Right forelimb (tissue), 1 donor: ENCODE results near the gene SSC5D.
"Not testable (repeated sequence)": the region's sequence is repeated elsewhere in the genome, so short reads cannot be mapped to it uniquely, and the experiment has no call there.

Experiments used
- DNase-seq: peaks from one replicate; pipeline ENCODE4 v3.0.0-alpha.2; 2018

The SSC5D gene

DNA sequence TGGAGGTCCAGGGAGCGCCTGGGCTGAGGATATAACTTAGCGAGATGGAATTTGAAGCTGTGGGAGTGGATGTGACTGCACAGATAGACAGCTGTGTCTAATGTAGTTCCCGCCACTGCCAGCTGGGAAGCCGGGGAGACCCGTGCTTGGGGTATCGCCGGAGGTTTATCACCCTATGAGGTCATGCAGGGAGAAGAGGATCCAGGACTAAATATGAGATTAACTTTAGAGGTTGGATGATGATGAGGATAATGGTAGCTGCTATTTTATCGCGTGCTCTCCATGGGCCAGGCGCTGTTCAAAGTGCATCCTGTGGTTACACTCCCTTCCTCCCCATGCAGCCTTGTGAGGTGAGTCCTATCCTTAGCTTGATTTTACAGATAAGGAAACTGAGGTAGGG is 19.9 kb downstream of the SSC5D start:
- DNase-seq, result no peak

- peak; percentile 96 for DNase-seq
Measured at GRCh38 chr19:55516878-55517620, 28.8 kb downstream of the SSC5D start.

DNA sequence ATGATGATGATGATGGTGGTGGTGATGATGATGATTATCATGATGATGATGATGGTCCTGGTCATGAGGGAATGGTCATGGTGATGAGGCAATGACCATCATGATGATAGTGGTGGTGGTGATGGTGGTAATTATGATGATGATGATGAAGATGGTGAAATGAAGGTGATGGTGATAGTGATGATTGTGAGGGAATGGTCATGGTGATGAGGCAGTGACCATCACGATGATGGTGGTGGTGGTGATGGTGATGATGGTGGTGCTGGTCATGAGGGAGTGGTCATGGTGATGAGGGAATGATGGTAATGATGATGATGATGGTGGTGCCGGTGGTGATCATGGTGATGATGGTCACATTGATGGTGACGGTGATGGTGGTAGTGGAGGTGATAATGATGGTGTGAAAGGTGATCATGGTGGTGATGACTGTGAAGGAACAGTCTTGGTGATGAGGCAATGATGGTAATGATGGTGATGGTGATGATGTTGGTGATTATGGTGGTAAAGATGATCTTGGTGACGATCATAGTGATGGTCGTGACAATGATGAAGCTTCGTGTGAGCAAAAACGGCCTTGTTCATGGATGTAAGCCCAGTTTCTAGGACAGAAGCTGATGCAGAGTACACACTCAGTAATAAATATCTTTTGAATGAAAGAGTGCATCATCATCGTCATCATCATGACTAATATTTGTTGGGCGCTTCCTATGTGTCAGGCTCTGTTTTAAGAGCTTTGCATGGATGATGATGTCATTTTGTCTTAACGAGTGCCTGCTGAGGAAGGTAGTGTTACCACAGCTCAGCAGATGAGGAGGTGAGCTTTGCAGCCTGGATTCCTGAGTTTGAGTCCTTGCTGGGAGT is 31.4 kb downstream of the SSC5D start:
- no peak for DNase-seq

- no peak for DNase-seq
Measured at GRCh38 chr19:55520691-55521292, 32.6 kb downstream of the SSC5D start.

DNA sequence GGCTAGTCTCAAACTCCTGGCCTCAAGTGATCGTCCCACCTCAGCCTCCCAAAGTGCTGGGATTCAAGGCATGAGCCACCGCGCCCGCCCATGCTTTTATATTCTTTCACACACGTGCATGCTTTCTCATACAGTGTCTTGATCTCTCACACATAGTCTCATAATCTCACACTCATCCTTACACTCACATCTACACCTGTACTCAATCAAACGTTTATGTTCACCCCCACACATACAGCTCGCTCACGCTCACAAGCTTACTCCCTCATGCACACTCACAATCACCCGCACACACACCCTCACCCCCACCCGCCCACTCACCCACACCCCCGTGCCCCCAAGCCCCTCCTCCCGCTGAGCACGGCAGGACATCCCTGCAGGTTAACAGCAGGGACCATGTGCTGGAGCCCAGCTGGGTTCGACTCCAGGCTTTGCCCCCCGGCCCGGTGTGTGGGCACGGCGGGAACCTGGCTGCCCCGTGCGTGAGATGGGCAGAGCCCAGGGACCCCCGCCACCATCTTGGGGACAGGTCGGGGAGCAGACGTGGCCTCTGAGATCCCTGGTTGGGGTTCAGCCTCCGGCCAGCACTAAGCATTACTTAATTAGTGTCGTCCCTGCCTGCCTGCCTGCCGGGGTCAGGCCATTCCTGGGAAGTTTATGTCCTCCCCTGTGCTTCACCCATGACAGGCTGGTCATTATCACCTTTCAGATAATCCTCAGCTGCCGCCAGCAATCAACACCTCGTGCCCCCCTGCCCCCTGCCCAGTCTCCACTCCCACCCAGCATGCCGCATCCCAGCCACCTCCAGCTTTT is 37.3 kb downstream of the SSC5D start:
- no peak for DNase-seq

DNA sequence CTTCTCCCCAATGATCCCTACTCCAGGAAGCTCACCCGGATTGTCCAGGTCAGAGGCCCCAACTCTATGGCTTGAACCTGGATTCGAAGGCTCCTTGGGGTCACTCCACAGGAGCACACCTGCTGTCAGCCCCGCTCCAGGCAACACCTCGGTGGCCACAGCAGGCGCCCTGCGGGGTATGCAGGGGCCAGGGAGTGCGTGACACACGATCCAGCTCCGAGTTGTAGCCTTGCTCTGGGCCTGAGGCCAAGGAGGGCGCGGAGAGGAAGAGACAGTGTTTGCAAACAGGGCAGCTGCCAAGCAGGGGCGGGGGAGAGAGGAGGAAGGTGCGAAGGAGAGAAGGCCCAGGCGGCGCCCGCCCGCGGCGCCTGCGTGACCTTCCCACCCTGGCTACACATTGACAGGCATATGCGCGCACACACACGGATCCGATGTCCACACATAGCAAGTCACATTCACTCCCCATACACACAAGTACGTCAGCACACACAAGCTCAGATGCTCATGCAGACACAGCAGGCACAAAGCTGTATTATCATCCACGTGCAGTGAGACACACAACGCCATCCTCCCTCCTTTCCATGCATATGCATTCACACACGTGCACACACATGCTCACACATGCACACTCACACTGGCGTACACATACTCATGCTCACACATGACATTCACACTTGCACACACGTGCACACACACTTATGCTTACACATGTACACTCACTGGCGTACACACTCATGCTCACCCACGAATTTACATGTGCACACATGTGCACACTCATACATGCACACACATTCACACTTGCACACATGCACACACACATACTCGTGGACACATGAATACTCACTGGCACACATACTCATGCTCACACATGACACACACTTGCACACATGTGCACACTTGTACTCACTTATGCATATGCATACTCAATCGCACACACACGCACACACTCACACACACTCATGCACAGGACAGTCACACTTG is 38.3 kb downstream of the SSC5D start:
- DNase-seq, result peak; percentile 81

DNA sequence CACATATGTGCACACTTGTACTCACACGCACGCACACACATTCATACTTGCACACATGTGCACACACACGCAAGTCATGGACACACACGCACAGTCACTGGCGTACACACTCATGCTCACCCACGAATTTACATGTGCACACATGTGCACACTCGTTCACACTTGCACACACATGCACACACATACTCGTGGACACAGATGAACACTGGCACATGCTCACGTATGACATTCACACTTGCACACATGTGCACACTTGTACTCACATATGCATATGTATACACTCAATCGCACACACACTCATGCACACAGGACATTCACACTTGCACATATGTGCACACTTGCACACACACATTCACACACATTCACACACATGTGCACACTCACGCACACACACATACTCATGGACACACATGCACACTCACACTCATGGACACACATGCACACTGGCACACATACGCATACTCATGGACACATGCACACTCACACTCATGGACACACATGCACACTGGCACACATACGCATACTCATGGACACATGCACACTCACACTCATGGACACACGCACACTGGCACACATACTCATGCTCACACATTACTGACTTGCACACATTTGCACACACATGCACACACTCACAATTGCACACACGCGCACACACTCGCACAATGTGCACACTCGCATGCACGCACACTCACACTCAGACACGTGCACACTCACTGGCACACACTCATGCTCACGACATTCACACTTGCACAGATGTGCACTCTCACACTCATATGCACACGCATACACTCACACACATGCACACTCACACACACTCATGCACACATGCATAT is 39.2 kb downstream of the SSC5D start:
- DNase-seq, result no peak

- no peak for DNase-seq
Measured at GRCh38 chr19:55528030-55528803, 40.0 kb downstream of the SSC5D start.

GRCh38 chr19:55529636-55530234 is 41.5 kb downstream of the SSC5D start:
- DNase-seq, result no peak

DNA sequence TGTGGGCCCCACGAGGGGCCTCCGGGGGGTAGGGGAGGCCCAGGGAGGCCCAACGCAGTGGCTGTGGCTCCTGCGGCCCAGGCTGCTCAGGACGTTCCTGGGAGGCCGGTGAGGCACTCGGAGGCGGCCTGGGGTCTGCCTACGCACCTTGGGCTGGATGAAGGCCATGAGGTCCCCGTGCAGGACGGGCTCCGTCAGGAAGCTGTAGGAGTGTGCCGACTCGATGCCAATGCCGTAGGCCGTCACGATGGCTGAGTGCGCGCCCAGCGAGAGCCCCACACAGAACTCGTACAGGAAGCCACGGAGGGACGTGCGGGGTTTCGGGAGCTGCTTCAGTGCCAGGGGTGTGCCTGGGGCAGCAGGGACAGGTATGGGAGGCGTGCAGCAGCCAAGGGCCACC is 42.8 kb downstream of the SSC5D start:
- DNase-seq, result no peak

- DNase-seq, result not testable (repeated sequence)
Measured at GRCh38 chr19:55534280-55534679, 46.0 kb downstream of the SSC5D start.

- DNase-seq, result no peak
Measured at GRCh38 chr19:55535173-55535964, 47.1 kb downstream of the SSC5D start.

DNA sequence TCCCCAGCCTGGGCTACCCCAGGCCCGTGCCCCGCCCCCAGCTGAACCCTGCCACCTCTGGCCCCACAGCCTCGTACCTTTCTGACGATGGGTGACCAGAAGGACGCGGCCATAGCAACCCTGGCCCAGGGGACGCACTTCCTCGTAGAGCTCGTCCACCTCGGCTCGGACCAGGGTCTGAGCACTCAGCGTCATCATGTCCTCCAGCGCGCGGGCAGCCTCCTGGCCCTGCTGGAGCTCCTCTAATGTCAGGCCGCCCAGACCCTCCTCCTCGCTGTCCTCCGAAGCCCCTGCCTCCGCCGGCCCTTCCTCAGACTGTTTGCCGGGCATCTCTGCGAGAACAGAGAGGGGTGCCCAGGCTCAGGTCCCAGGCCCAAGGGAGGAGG is 47.7 kb downstream of the SSC5D start:
- no peak for DNase-seq

- DNase-seq, result no peak
Measured at GRCh38 chr19:55536366-55536765, 48.1 kb downstream of the SSC5D start.

DNA sequence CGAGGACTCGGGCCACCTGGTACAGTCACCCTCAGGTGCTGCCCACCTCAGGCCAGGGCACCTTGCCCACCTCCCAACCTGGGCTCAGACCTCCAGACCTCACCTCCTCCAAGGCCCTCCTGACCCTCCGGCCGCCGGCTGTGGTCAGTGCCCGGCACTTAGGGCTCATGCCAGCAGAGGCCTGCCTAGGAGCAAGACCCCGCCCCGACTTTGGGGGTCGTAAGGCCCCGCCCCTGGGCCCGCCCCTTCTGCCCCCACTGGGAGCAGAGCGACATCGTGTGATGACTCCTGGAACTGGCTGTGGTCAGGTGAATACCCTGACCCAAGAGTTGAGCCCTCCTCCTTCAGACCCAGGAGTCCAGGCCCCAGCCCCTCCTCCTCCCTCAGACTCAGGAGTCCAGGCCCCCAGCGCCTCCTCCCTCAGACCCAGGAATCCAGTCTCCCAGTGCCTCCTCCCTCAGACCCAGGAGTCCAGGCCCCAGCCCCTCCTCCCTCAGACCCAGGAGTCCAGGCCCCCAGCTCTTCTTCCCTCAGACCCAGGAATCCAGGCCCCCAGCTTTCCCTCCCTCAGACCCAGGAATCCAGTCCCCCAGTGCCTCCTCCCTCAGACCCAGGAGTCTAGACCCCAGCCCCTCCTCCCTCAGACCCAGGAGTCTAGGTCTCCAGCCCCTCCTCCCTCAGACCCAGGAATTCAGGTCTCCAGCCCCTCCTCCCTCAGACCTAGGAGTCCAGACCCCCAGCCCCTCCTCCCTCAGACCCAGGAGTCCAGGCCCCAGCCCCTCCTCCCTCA is 48.9 kb downstream of the SSC5D start, which contains the start of gene SBK2:
SBK2 (minus strand) TSS at position 183 of the 790 bp plus-strand sequence. CDS start 839 bp downstream, outside the sequence.
- DNase-seq, result no peak

- peak; percentile 72 for DNase-seq
Measured at GRCh38 chr19:55537741-55538111, 49.5 kb downstream of the SSC5D start.

GRCh38 chr19:55538132-55538531 is 49.9 kb downstream of the SSC5D start:
- DNase-seq, result no peak
